Neural progenitor cell (in vitro differentiated cells): Measurements from ENCODE around the gene ZNF641. TPM values are rescaled to one million over a fixed set of nuclear protein-coding genes. Genes with fewer than 3 reads are reported as not detected.

Experiments used
- DNase-seq: peaks from one replicate; pipeline ENCODE4 v3.0.0-alpha.2; 2016; ENCODE audit warnings: low spot score
- H2AFZ ChIP-seq: fragments of 200-600 bp; sonication (generic); replicated peaks from 2 replicates; pipeline ENCODE4 v1.6.1; 2016; ENCODE audit warnings: antibody characterized with exemption
- H3F3A ChIP-seq: fragments of 200-600 bp; sonication (generic); 2 replicates; pipeline ENCODE4 v1.6.1; 2016; ENCODE audit warnings: antibody characterized with exemption, low read depth
- H3K27ac ChIP-seq: fragments of 200-600 bp; sonication (generic); 2 replicates; pipeline ENCODE4 v1.5.1; 2016; ENCODE audit warnings: mild to moderate bottlenecking
- H3K27me3 ChIP-seq: fragments of 200-600 bp; sonication (generic); 2 replicates; pipeline ENCODE4 v1.6.1; 2016; ENCODE audit warnings: mild to moderate bottlenecking, moderate library complexity
- H3K36me3 ChIP-seq: fragments of 200-600 bp; sonication (generic); 2 replicates; pipeline ENCODE4 v1.5.1; 2016
- H3K4me1 ChIP-seq: fragments of 200-600 bp; sonication (generic); 2 replicates; pipeline ENCODE4 v1.6.1; 2016; ENCODE audit warnings: mixed run types
- H3K4me2 ChIP-seq: fragments of 200-600 bp; sonication (generic); 2 replicates; pipeline ENCODE4 v1.6.1; 2016
- H3K4me3 ChIP-seq: fragments of 200-600 bp; sonication (generic); 2 replicates; pipeline ENCODE4 v1.5.1; 2016
- H3K79me2 ChIP-seq: fragments of 200-600 bp; sonication (generic); 2 replicates; pipeline ENCODE4 v1.6.1; 2016; ENCODE audit warnings: low read depth
- H3K9ac ChIP-seq: fragments of 200-600 bp; sonication (generic); 2 replicates; pipeline ENCODE4 v1.6.1; 2016
- H3K9me3 ChIP-seq: fragments of 200-600 bp; sonication (generic); 2 replicates; pipeline ENCODE4 v1.5.1; 2016; ENCODE audit warnings: low read depth
- H4K20me1 ChIP-seq: fragments of 200-600 bp; sonication (generic); 2 replicates; pipeline ENCODE4 v1.6.1; 2016; ENCODE audit warnings: low read depth
- H3K27ac Mint-ChIP-seq: 3 replicates; pipeline ENCODE4 v1.8.0; 2021; ENCODE audit warnings: mixed read lengths
- H3K27me3 Mint-ChIP-seq: 2 replicates; pipeline ENCODE4 v1.8.0; 2022; ENCODE audit warnings: low read depth, mild to moderate bottlenecking, inconsistent platforms, moderate library complexity, mixed read lengths; ENCODE audit not compliant: insufficient read depth
- H3K36me3 Mint-ChIP-seq: 3 replicates; pipeline ENCODE4 v1.8.0; 2021; ENCODE audit warnings: mixed read lengths
- H3K4me1 Mint-ChIP-seq: 3 replicates; pipeline ENCODE4 v1.8.0; 2021; ENCODE audit warnings: mixed read lengths
- H3K4me3 Mint-ChIP-seq: 3 replicates; pipeline ENCODE4 v1.8.0; 2021; ENCODE audit warnings: mild to moderate bottlenecking, moderate library complexity, mixed read lengths
- H3K9me3 Mint-ChIP-seq: 3 replicates; pipeline ENCODE4 v1.8.0; 2020; ENCODE audit warnings: mixed read lengths
- CTCF ChIP-seq: fragments of 200-600 bp; sonication (generic); IDR thresholded peaks from 2 replicates; pipeline ENCODE4 v1.5.1; 2017; ENCODE audit warnings: antibody characterized with exemption, mild to moderate bottlenecking
- EZH2 ChIP-seq: fragments of 200-600 bp; sonication (generic); IDR thresholded peaks from 2 replicates; pipeline ENCODE4 v1.6.1; 2017; ENCODE audit warnings: antibody characterized with exemption, mild to moderate bottlenecking, moderate library complexity
- EZH2phosphoT487 ChIP-seq: fragments of 200-600 bp; sonication (generic); IDR thresholded peaks from 2 replicates; pipeline ENCODE4 v1.6.1; 2017; ENCODE audit warnings: antibody characterized with exemption
- total RNA-seq: library from RNA; depleted of rRNA; stranded (reverse); fragments of >200 nt; gene quantifications from 2 replicates; pipeline ENCODE4 v1.2.3, GENCODE V29; 2015; ENCODE audit warnings: low replicate concordance

The ZNF641 gene
- total RNA-seq, 1 donor from 2014 or later: 21.7 TPM

GRCh38 chr12:48349471-48349870, 1.2 kb downstream of the ZNF641 start:
- Histone ChIP-seq H3K27me3 (peaks cover 3% of the 10 kb centered on the region), H3K9ac (no peak overlapping the region), H3K4me1 (peaks cover 12% of the 10 kb centered on the region), H3K9me3 (no peaks in the 10 kb centered on the region), H3K4me2 (peak overlapping the region; percentile 82), H4K20me1 (no peaks in the 10 kb centered on the region), H3K79me2 (no peaks in the 10 kb centered on the region), H2AFZ (no peak overlapping the region), H3K4me3 (peak overlapping the region; percentile 80), H3K27ac (no peak overlapping the region), H3F3A (peaks cover 28% of the 10 kb centered on the region), H3K36me3 (no peaks in the 10 kb centered on the region)
- no peak for DNase-seq
- Mint-ChIP-seq H3K9me3 (no peaks in the 10 kb centered on the region), H3K4me3 (peak overlapping the region; percentile 95), H3K27me3 (peaks cover 2% of the 10 kb centered on the region), H3K27ac (no peak overlapping the region), H3K36me3 (peaks cover 5% of the 10 kb centered on the region), H3K4me1 (peaks cover 7% of the 10 kb centered on the region)
- TF ChIP-seq EZH2phosphoT487 (no peak), EZH2 (no peak), CTCF (no peak)

GRCh38 chr12:48342980-48343379, 7.7 kb downstream of the ZNF641 start:
- Histone ChIP-seq H2AFZ (no peak overlapping the region), H3K9me3 (no peaks in the 10 kb centered on the region), H3K36me3 (no peaks in the 10 kb centered on the region), H3K27ac (no peak overlapping the region), H4K20me1 (no peaks in the 10 kb centered on the region), H3K27me3 (no peaks in the 10 kb centered on the region), H3K4me3 (no peak overlapping the region), H3K4me2 (no peak overlapping the region), H3F3A (no peaks in the 10 kb centered on the region), H3K9ac (no peak overlapping the region), H3K79me2 (no peaks in the 10 kb centered on the region), H3K4me1 (no peaks in the 10 kb centered on the region)
- no peaks in the 10 kb centered on the region for H3K9me3 Mint-ChIP-seq
- H3K27me3 Mint-ChIP-seq: no peaks in the 10 kb centered on the region
- H3K27ac Mint-ChIP-seq: no peak overlapping the region
- H3K4me1 Mint-ChIP-seq: no peaks in the 10 kb centered on the region
- H3K4me3 Mint-ChIP-seq: no peak overlapping the region
- no peak for DNase-seq
- peaks cover 11% of the 10 kb centered on the region for H3K36me3 Mint-ChIP-seq
- TF ChIP-seq CTCF (no peak), EZH2phosphoT487 (no peak), EZH2 (no peak)

GRCh38 chr12:48340943-48341342, 9.8 kb downstream of the ZNF641 start:
- no peaks in the 10 kb centered on the region for H4K20me1 ChIP-seq
- H3K9me3 Mint-ChIP-seq: no peaks in the 10 kb centered on the region

More at GRCh38 chr12:48340943-48341342, 9.8 kb downstream of the ZNF641 start:
- no peak for DNase-seq
- no peak overlapping the region for H3K4me3 ChIP-seq
- H3K27ac Mint-ChIP-seq: no peak overlapping the region
- no peak overlapping the region for H3K27ac ChIP-seq
- H3K4me1 ChIP-seq: no peaks in the 10 kb centered on the region
- H3K27me3 ChIP-seq: no peaks in the 10 kb centered on the region
- H3K4me3 Mint-ChIP-seq: no peak overlapping the region
- no peak overlapping the region for H3K4me2 ChIP-seq
- TF ChIP-seq EZH2phosphoT487: no peak
- TF ChIP-seq EZH2: no peak
- no peak for TF ChIP-seq CTCF
- no peak overlapping the region for H3K9ac ChIP-seq
- H3K36me3 Mint-ChIP-seq: peaks cover 8% of the 10 kb centered on the region
- no peaks in the 10 kb centered on the region for H3F3A ChIP-seq
- no peaks in the 10 kb centered on the region for H3K4me1 Mint-ChIP-seq
- H3K36me3 ChIP-seq: no peaks in the 10 kb centered on the region
- H2AFZ ChIP-seq: no peak overlapping the region
- no peaks in the 10 kb centered on the region for H3K9me3 ChIP-seq
- no peaks in the 10 kb centered on the region for H3K79me2 ChIP-seq
- no peaks in the 10 kb centered on the region for H3K27me3 Mint-ChIP-seq
